RPMI8226 (cell line): ENCODE data around the gene PEDS1.
"Not testable (repeated sequence)": the region's sequence is repeated elsewhere in the genome, so short reads cannot be mapped to it uniquely, and the experiment has no call there.

Experiments
- DNase-seq: peaks from one replicate; pipeline ENCODE4 v3.0.0-alpha.2; 2015

The PEDS1 gene

DNA sequence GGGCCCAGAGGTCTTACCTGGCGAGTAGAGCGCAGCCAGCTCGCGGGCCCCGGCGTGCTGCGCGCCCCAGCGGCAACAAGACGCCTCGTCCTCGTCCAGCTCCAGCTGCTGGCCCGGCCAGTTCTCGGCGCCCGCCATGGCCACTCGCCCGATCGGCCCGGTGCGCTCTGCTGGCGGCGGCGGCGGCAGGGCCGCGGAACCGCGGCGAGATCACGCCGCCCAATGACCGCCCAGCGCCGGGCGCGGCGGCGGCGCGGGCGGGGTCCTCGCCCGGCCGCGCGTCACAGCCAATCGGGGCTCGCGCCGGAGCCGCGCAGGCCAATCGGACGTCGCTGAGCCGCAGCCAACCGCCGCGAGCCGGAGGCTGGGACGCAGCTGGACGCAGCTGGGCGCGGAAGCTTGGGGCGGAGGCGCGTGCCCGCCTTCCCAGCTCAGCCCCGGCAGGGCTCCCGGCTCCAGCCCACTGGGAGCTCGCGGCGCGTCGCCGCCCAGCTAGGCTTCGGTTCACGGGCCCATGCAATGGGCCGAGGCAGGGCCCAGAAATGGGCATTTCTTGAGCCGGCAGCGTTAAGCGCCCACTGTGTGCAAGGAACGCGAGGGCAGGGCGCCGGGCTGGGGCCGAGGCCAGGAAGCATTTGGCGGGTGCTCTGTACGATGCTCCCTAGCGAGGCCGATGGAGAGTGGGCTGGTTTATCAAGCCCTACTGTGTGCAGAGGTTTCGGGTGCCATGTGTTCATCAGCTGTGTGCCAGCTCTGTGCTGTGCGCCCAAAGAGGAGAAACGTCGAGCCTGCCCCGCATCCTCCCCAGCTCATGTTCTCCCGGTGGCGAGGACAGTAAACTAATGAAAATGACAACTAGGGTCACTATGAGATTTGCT, at the start of gene PEDS1:
TSS of gene PEDS1 (minus strand) at position 224 of the 878 bp plus-strand sequence. CDS start at position 138, 86 bp downstream.
- peak; percentile 93 for DNase-seq

DNA sequence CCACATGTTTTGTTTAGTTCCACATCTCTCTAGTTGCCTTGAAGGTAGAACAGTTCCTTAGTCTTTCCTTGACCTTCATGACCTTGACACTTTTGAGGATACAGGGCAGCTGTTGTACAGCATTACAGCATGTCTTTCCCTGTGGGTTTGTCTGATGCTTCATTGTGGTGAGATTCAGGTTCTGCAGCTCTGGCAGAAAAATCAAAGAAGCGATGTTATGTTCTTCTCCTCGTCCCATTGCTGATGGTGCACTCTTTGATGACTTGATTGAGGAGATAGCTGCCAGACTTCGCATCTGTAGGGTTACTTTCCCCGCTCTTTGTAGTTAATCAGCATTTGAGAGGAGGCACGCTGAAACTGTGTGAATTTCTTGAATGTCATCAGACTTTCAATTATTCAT, 49.2 kb upstream of the PEDS1 start:
- peak; percentile 33 for DNase-seq

DNA sequence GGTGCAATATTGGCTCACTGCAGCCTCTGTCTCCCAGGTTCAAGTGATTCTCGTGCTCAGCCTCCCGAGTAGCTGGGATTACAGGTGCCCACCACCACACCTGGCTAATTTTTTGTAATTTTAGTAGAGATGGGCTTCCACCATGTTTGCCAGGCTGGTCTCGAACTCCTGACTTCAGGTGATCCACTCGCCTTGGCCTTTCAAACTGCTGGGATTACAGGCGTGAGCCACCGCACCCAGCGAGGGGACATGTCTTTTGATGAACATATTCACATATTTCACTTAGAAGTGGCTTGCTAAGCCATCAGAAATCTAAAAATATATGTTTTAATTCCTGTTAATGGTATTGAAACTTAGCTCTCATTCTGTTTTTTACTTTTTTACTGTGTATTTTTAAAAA, 48.2 kb upstream of the PEDS1 start:
- DNase-seq: not testable (repeated sequence)

DNA sequence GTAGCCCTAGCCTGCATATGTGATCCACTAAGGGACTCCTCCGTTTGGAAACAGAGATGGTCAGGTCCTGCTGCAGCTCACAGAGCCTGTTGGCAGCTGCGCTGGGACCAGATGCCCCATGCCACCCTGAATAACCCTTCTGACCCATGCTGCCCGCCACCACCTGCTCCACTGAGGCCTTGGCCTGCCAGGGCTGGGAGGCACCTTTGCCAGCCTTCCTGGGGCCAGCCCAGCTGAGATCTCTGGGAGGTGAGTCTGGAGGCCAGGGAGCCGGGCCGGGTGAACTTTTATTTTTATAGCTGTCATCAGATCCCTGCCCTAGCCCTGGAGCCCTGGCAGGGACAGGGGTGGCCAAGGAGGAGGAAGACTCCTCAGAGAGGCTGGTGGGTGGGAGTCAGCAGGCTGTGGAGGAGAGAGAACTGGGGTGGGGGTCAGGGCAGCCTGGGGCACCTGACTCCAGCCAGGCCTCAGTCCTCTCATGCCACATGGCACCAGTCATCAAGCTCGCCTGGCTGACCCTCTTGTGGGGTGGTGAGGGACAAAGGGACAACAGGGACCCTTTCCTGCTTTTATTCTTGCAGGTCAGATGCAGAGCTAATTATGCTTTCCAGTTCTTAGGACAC, 47.1 kb upstream of the PEDS1 start:
- DNase-seq: no peak

DNA sequence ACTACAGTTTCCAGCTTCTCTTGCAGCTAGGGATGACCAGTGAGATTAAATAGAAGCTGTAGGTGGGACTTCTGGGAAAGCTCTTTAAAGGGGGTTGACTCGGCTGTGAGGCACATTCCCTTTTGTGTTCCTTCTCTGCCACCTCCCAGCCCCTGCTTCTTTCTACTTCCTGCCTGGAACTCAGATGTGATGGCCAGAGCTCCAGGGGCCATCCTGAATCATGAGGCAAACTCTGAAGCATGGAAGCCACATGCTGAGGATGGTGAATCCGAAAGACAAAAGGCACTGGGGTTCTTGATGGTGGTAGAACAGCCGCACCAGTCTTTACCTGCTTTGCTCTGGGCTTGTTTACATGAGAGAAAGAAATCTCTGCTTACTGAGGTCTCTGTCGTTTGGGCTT, 46.2 kb upstream of the PEDS1 start:
- no peak for DNase-seq

DNA sequence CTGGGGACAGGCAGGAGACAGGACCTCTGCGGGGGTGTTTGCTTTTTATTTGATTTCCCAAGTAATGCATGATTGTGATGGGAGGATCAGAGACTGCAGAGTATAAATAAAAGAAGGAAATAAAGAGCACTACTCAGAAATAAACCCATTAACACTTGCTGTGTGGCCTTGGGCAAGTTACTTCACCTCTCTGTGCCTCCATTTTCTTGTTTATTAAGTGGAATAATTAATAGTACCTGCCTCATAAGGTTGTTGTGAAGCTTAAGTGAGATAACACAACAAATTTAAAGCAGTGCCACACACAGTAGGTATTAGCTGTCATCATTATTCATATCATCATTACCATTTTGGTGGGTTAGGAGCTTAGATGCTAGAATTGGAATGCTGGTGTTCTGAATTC, 45.2 kb upstream of the PEDS1 start:
- DNase-seq: no peak

DNA sequence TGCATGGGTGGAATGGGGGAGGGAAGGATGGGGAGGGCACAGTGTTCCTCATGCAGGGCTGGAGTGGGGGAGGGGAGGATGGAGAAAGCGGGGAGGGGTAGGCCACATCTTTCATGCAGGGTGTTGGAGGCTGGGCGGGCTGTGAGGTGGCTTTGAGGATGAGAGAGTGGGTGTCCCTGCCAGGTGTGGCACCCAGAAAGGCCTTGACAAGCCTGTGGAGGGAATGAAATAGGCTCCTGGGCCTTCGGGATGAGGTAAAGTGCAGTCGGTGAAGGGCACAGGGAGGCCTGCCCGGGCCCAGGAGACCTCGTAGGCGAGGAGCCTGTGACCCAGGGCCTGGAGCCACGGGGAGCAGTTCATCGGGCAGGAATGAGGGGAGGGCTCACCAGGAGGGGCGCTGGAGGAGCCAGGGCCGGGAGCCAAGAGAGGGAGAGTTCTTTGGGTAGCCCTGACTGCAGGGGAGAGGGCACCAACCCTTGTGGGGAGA, 44.7 kb upstream of the PEDS1 start:
- DNase-seq: no peak

DNA sequence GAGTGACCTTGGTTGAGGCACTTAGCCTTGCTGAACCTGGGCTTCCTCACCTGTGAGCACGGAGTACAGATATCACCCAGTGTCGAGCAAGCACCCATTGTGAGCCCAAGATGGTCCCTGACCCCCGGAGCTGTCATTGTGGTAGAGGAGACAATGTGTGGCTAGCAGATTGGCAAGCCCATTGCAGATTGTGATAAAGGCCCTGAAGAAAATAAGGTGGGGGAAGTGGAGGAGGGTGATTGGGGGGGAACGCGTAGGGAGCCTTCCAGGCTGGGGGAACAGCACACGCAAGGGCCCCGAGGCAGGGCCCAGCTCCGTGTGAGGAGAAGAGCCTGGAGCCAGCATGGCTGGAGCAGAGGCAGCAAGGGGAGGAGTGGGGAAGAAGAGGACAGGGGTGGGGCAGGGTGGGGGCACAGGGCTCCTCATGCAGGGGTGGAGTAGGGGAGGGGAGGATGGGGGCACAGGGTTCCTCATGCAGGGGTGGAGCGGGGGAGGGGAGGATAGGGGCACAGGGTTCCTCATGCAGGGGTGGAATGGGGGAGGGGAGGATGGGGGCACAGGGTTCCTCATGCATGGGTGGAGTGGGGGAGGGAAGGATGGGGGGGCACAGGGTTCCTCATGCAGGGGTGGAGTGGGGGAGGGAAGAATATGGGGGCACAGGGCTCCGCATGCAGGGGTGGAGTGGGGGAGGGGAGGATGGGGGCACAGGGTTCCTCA, 44.1 kb upstream of the PEDS1 start:
- no peak for DNase-seq

DNA sequence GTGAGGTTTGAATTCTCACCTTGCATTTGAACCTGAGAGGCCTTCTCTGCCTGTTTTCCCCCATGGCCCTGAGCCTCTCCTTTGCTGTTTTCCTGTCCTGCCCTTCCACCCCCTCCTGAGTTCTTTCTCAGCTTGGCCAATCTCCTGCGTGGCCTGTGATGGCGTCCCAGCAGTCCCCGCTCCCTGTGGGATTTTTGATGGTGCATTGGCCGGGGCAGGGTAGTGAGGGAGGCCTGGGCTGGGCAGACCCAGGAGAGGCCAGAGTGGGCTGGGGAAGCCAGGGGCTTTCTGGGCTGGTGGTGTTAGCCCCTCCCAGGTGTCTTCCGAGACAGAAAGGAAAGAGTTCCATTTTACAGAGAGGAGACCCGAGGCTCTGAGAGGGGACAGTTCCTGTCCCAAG, 43.4 kb upstream of the PEDS1 start:
- DNase-seq: no peak

DNA sequence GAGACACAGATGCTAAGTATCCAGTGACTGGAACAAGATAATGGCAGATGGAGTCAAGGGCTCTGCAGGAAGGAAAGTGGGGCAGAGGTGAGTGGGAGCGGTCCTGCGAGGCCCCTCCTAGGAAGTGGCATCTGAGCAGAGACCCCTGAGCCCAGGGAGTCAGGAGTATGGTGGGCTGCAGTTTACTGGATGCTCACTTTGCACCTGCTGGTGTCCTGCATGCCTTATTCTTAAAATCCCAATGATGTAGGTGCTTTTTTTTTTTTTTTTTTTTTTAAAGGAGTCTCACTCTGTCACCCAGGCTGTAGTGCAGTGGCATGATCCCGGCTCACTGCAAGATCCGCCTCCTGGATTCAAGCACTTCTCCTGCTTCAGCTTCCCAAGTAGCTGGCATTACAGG, 42.7 kb upstream of the PEDS1 start:
- DNase-seq: no peak

DNA sequence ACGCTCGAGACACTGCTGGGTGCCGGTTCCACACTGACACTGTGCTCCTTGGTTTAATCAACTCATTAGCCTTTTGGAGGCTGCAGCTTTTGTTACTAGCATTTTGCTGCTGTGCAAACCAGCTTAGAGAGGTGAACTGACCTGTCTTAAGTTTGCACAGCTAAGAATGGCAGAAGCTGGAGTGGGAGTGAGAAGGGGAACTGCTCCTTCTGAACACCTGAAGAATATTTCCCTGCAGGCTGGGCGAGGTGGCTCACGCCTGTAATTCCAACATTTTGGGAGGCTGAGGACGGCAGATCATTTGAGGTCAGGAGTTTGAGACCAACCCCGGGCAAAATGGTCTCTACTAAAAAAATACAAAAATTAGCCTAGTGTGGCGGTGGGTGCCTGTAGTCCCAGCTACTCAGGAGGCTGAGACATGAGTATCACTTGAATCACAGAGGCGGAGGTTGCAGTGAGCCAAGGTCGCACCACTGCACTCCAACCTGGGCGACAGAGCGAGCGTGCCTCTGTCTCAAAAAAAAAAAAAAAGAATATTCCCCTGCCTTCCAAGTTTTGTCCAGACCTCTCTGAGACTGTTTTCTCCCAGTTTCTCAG, 42.1 kb upstream of the PEDS1 start:
- DNase-seq: no peak

DNA sequence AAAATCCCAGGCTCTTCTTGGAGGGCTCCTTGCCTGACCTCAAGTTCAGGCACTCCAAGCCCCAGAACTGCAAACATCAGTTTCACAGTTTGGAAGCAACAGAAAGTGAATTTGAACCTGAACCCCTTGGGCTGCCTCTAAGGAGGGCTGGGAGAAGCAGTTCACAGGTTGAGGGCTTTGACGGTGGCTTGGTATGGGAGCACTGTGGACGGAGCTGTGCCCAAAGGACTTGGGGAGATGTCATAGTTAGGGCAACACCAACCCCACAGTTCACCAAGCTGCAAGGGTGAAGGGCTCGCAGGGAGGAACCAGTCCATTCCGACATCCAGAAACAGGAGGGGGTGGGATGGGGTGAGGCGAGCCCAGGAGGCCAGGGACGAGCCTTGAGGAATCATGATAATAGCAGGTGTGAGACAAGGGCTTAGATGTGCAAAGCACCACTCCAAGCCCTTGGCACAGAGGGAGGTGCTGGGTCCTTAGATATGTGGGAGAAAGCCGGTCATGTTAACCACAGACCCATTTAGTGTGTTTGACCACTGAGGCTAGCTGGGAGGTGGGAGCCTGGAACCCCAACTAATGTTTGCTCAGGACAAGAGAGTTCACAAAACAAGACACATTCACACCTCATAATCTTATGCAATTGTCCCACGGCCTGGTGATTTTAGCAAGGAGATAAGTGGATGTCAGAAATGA, 41.5 kb upstream of the PEDS1 start:
- no peak for DNase-seq

DNA sequence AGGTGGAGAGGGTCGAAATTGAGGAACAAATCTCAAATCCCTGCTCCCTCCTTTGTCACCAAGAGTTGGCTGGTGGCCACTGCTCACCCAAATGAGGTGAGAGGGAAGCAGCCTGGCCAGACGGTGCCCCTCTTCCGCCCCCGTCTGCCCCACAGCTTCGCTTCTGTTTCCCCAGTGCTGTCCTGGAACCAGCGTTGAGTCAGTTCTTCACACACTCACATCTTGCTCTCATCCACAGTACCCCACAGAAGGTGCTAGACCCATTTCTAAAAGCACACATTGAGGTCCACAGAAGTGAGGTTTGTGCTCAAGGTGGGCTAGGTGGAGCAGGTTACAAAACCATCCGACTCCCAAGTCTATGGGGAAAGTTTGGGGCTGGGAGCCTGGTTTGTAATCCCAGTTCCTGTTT, 40.9 kb upstream of the PEDS1 start:
- no peak for DNase-seq

DNA sequence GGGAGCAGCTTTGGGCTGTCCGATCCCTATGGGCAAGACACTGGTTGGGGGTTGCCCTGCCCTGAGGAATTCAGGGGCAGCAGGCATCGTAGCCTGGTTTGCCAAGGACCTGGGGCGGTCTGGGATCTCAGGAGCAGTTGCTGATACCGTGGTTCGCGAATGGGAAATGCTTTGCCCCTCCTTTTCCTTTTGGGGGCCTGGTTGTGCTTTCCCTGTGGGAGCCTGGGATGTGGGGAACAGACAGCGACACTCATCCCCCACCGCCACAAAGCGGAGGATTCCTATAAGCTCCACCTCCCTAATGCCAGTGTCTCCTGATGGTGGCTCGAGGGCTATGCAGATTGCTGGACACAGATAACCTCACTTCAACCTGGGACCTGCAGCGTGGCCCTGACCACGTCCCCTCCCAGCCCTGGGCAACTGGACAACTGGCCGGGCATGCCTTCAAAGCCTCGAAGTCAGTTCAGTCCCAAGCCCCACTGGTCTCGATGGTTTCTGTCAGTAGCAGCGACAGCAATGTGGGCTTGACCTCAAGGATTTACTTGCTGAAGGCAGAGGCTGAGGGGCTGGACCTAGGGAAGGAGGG, 40.4 kb upstream of the PEDS1 start:
- DNase-seq: no peak

DNA sequence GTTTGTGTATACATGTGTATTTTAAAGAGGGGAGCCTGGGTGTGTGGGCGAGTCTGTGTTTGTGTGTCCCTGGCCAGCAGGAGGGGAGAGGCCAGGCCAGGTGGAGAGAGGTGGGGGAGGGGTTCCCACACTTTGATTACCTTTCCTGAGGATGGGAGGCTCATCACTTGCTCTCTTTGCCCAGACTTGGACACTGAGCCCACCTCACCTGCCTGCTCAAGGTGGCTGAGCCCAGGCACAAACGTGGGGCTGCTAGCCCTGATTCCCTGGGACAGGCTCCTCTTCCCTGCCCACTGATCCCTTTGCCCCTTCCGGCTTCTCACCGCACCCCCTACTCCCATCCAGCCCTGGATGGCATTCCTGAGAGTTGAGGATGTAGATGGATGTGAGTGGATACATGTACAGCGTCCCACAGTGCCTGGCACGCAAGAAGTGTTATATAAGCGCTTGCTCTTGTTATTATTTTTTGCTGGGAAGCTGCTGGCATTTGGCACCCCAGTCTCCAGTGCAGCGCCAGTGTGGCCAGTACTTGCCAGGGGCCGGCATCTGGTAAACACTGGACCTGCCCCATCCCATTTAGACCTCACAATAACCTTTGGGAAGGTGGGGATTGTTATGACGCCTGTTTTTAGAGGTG, 39.8 kb upstream of the PEDS1 start:
- no peak for DNase-seq

DNA sequence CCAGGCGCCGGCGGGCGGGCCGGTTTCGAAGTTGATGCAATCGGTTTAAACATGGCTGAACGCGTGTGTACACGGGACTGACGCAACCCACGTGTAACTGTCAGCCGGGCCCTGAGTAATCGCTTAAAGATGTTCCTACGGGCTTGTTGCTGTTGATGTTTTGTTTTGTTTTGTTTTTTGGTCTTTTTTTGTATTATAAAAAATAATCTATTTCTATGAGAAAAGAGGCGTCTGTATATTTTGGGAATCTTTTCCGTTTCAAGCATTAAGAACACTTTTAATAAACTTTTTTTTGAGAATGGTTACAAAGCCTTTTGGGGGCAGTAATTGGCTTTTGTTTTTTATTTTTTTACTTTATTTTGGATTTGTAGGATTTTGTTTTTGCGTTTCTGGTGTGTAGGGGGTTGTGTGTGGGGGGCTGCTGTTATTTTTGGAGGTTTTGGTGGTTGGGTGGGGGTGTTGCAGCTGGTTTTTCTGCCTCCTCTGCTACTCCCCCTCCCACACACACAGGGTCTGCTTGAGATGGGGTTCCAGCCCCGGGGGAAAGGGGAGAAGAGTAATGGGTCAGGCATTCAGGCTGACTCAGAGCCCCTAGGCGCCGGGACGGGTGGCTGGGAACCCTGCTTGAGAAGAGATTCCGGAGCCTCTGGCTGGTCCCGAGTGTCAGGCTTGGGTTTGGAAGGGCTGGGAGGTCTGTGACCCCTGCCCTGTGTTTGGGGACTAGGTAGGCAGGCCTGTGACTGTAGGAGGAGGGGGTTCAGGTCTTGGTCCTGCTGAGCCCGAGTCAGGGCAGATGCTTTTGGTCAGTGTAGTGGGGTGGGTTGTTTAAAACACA, 39.1 kb upstream of the PEDS1 start:
- peak; percentile 89 for DNase-seq

DNA sequence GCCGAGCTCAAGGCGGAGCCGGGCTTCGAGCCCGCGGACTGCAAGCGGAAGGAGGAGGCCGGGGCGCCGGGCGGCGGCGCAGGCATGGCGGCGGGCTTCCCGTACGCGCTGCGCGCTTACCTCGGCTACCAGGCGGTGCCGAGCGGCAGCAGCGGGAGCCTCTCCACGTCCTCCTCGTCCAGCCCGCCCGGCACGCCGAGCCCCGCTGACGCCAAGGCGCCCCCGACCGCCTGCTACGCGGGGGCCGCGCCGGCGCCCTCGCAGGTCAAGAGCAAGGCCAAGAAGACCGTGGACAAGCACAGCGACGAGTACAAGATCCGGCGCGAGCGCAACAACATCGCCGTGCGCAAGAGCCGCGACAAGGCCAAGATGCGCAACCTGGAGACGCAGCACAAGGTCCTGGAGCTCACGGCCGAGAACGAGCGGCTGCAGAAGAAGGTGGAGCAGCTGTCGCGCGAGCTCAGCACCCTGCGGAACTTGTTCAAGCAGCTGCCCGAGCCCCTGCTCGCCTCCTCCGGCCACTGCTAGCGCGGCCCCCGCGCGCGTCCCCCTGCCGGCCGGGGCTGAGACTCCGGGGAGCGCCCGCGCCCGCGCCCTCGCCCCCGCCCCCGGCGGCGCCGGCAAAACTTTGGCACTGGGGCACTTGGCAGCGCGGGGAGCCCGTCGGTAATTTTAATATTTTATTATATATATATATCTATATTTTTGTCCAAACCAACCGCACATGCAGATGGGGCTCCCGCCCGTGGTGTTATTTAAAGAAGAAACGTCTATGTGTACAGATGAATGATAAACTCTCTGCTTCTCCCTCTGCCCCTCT, 38.2 kb upstream of the PEDS1 start:
- DNase-seq: peak; percentile 78

DNA sequence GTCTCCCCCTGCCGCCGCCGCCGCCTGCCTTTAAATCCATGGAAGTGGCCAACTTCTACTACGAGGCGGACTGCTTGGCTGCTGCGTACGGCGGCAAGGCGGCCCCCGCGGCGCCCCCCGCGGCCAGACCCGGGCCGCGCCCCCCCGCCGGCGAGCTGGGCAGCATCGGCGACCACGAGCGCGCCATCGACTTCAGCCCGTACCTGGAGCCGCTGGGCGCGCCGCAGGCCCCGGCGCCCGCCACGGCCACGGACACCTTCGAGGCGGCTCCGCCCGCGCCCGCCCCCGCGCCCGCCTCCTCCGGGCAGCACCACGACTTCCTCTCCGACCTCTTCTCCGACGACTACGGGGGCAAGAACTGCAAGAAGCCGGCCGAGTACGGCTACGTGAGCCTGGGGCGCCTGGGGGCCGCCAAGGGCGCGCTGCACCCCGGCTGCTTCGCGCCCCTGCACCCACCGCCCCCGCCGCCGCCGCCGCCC, 37.6 kb upstream of the PEDS1 start:
- peak; percentile 71 for DNase-seq

DNA sequence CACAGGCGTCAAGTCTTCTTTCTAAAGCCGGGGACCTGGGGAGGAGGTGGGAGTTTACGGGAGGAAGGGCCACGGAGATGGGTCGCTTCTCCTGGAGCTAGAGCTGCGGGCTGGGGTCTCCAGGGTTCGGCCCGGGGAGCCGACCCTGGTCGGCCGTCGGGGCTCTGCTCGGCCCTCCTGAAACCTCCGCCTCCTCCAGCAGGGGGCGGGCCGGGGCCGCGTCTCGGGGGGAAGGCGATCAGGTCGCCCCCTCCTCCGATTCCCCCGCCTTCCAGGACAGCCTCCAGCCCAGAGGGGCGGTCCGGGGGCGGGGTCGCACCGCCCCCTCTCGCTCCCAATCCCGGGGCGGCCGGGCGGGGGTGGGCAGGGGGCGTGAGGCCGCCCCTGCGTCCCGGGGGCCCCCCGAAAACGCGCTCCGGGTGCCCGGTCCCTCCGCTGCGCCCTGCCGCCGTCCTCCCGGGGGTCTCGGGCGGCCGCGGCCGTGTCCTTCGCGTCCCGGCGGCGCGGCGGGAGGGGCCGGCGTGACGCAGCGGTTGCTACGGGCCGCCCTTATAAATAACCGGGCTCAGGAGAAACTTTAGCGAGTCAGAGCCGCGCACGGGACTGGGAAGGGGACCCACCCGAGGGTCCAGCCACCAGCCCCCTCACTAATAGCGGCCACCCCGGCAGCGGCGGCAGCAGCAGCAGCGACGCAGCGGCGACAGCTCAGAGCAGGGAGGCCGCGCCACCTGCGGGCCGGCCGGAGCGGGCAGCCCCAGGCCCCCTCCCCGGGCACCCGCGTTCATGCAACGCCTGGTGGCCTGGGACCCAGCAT, 36.9 kb upstream of the PEDS1 start, which contains the start of gene CEBPB:
TSS of gene CEBPB (plus strand) at position 580 of the 814 bp plus-strand sequence. CDS start at position 784, 204 bp downstream.
- peak; percentile 86 for DNase-seq
